A549 (cell line): ENCODE measurements around the gene DPP10. TPM values are rescaled to one million over a fixed set of nuclear protein-coding genes. Genes with fewer than 3 reads are reported as not detected.

Source experiments
- ATAC-seq, 2 experiments: fragments of 200-7000 bp in 1 of 2; fragments of >200 bp in 1 of 2; cut with Nextera tagmentation in 1 of 2; cut with Tn5 transposase in 1 of 2; 3 replicates each; pipeline versions ENCODE4 v1.8.0 to v1.9.1; 2018 to 2020; ENCODE audit warnings: mild to moderate bottlenecking in 1 of 2, moderate library complexity in 1 of 2
- CTCF ChIA-PET: fragments of 300-600 bp; sonication (Branson Sonifier 250); formaldehyde crosslinking; extraction: SDS; loops from one replicate; lab custom pipeline; 2021; ENCODE audit warnings: antibody characterized with exemption, inconsistent platforms; lab: Yijun Ruan, JAX
- POLR2A ChIA-PET: fragments of 350-600 bp; formaldehyde crosslinking; extraction: SDS; loops from one replicate; lab custom pipeline; 2021; ENCODE audit warnings: antibody characterized with exemption, inconsistent platforms; lab: Yijun Ruan, JAX
- DNase-seq, 2 experiments: peaks; one replicate each; pipeline versions ENCODE4 v3.0.0 to v3.0.0-alpha.2; 2011 to 2016; ENCODE audit warnings: low read depth in 1 of 2, low spot score in 1 of 2
- FAIRE-seq: peaks from 2 replicates; lab custom pipeline; 2011; peaks lifted over from hg19 to GRCh38; lab: Jason Lieb, UNC
- H3K27ac ChIP-seq, 2 experiments: fragments of >200 bp; sonication (Bioruptor Twin); formaldehyde crosslinking; 3 replicates each; pipeline ENCODE4 v1.5.1; 2016 to 2017
- H3K4me1 ChIP-seq: fragments of >200 bp; sonication (Bioruptor Twin); formaldehyde crosslinking; 3 replicates; pipeline ENCODE4 v1.6.1; 2016
- H3K4me2 ChIP-seq: fragments of >200 bp; sonication (Bioruptor Twin); formaldehyde crosslinking; 3 replicates; pipeline ENCODE4 v1.6.1; 2016
- H3K4me3 ChIP-seq: fragments of >200 bp; sonication (Bioruptor Twin); formaldehyde crosslinking; 3 replicates; pipeline ENCODE4 v1.5.1; 2016
- H3K9me3 ChIP-seq: fragments of >200 bp; sonication (Bioruptor Twin); formaldehyde crosslinking; 3 replicates; pipeline ENCODE4 v1.6.1; 2016
- BHLHE40 ChIP-seq: IDR thresholded peaks from 2 replicates; pipeline ENCODE4 v1.6.1; 2012; ENCODE audit warnings: low read depth, low read length, inconsistent platforms
- CBX2 ChIP-seq: fragments of 200-600 bp; sonication (generic); IDR thresholded peaks from 2 replicates; pipeline ENCODE4 v1.6.1; 2016; ENCODE audit warnings: low read depth, mild to moderate bottlenecking, borderline replicate concordance
- CBX8 ChIP-seq: fragments of 200-600 bp; sonication (generic); IDR thresholded peaks from 2 replicates; pipeline ENCODE4 v1.6.1; 2016
- CEBPB ChIP-seq, 2 experiments: fragments of >200 bp in 1 of 2; sonication (Bioruptor Twin) in 1 of 2; formaldehyde crosslinking in 1 of 2; IDR thresholded peaks; 2 replicates each; pipeline ENCODE4 v1.6.1; 2012 to 2016
- CHD2 ChIP-seq: fragments of 150-350 bp; IDR thresholded peaks from 2 replicates; pipeline ENCODE4 v1.6.1; 2014; ENCODE audit warnings: low read length; ENCODE audit not compliant: partially characterized antibody
- EHMT2 ChIP-seq: fragments of 200-600 bp; sonication (generic); IDR thresholded peaks from 2 replicates; pipeline ENCODE4 v1.6.1; 2016; ENCODE audit warnings: antibody characterized with exemption, low read depth, mild to moderate bottlenecking, moderate library complexity
- ESRRA ChIP-seq: fragments of 150-350 bp; IDR thresholded peaks from 2 replicates; pipeline ENCODE4 v1.6.1; 2014; ENCODE audit warnings: mild to moderate bottlenecking, low read length, borderline replicate concordance
- FOSB ChIP-seq: fragments of 250-450 bp; sonication (Bioruptor Pico); IDR thresholded peaks from 2 replicates; pipeline ENCODE4 v1.5.0; 2020; ENCODE audit warnings: mild to moderate bottlenecking, moderate library complexity
- FOSL2 ChIP-seq, 2 experiments: fragments of 450-650 bp in 1 of 2; fragments of >200 bp in 1 of 2; sonication (Bioruptor Twin) in 1 of 2; formaldehyde crosslinking; IDR thresholded peaks; 2 replicates each; pipeline versions ENCODE4 v1.5.0 to v1.6.1; 2016 to 2020; ENCODE audit warnings: mild to moderate bottlenecking in 1 of 2, moderate library complexity in 1 of 2
- HOXA7 ChIP-seq: fragments of 250-450 bp; sonication (Bioruptor Pico); IDR thresholded peaks from 2 replicates; pipeline ENCODE4 v1.5.0; 2020; ENCODE audit warnings: mild to moderate bottlenecking, moderate library complexity
- HOXB13 ChIP-seq: fragments of 250-450 bp; sonication (Bioruptor Pico); IDR thresholded peaks from 2 replicates; pipeline ENCODE4 v1.5.0; 2020; ENCODE audit warnings: low read depth, mild to moderate bottlenecking, moderate library complexity
- JUNB ChIP-seq: fragments of >200 bp; sonication (Bioruptor Twin); formaldehyde crosslinking; IDR thresholded peaks from 2 replicates; pipeline ENCODE4 v1.6.1; 2016
- KDM5A ChIP-seq: fragments of 200-600 bp; sonication (generic); IDR thresholded peaks from 2 replicates; pipeline ENCODE4 v1.6.1; 2016; ENCODE audit warnings: antibody characterized with exemption, mild to moderate bottlenecking
- NFE2L2 ChIP-seq: fragments of 150-350 bp; conservative IDR thresholded peaks from 2 replicates; pipeline ENCODE4 v1.6.1; 2014; ENCODE audit warnings: low read length
- NPAS2 ChIP-seq: fragments of 250-450 bp; sonication (Bioruptor Pico); IDR thresholded peaks from 2 replicates; pipeline ENCODE4 v1.8.0; 2022; ENCODE audit warnings: mild to moderate bottlenecking, moderate library complexity, borderline replicate concordance
- NR3C1 ChIP-seq: fragments of >200 bp; sonication (Bioruptor Twin); formaldehyde crosslinking; IDR thresholded peaks from 3 replicates; pipeline ENCODE4 v1.6.1; 2017
- PBX3 ChIP-seq: IDR thresholded peaks from 2 replicates; pipeline ENCODE4 v1.6.1; 2012
- POLR2A ChIP-seq: IDR thresholded peaks from 2 replicates; pipeline ENCODE4 v1.6.1; 2012; ENCODE audit warnings: mild to moderate bottlenecking, low read length
- POLR2AphosphoS2 ChIP-seq: conservative IDR thresholded peaks from 2 replicates; pipeline ENCODE4 v1.6.1; 2012; ENCODE audit warnings: low read length, improper control_type of control experiment, inconsistent platforms
- REST ChIP-seq: fragments of 200-600 bp; sonication (generic); IDR thresholded peaks from 2 replicates; pipeline ENCODE4 v1.6.1; 2016; ENCODE audit warnings: antibody characterized with exemption, mild to moderate bottlenecking, moderate library complexity
- RFX5 ChIP-seq: fragments of 450-650 bp; IDR thresholded peaks from 2 replicates; pipeline ENCODE4 v1.7.1; 2014; ENCODE audit warnings: antibody characterized with exemption, mild to moderate bottlenecking, moderate library complexity
- SMC3 ChIP-seq: fragments of >200 bp; sonication (Bioruptor Twin); formaldehyde crosslinking; IDR thresholded peaks from 3 replicates; pipeline ENCODE4 v1.6.1; 2018; ENCODE audit warnings: inconsistent platforms
- SREBF2 ChIP-seq: fragments of 450-650 bp; IDR thresholded peaks from 2 replicates; pipeline ENCODE4 v1.6.1; 2014; ENCODE audit warnings: mild to moderate bottlenecking, moderate library complexity
- TP53 ChIP-seq: fragments of 250-450 bp; sonication (Bioruptor Pico); IDR thresholded peaks from 2 replicates; pipeline ENCODE4 v1.5.0; 2021; ENCODE audit warnings: mild to moderate bottlenecking, moderate library complexity
- USF2 ChIP-seq: fragments of 450-650 bp; IDR thresholded peaks from 2 replicates; pipeline ENCODE4 v1.6.1; 2014; ENCODE audit warnings: antibody characterized with exemption
- ZFP36 ChIP-seq: fragments of 450-650 bp; IDR thresholded peaks from 2 replicates; pipeline ENCODE4 v1.6.1; 2014; ENCODE audit warnings: borderline replicate concordance; ENCODE audit not compliant: partially characterized antibody
- ZNF302 ChIP-seq: fragments of 250-450 bp; sonication (Bioruptor Pico); IDR thresholded peaks from 2 replicates; pipeline ENCODE4 v1.9.0; 2021; ENCODE audit warnings: inconsistent platforms, mild to moderate bottlenecking, moderate library complexity
- WGBS: methylation state at CpG from one replicate; pipeline ENCODE4 v1.1.6; 2017; ENCODE audit errors: missing lambda C conversion rate; 5-methylcytosine and 5-hydroxymethylcytosine counted together
- polyA plus RNA-seq, 4 experiments: library from polyadenylated mRNA; depleted of rRNA in 3 of 4; stranded (reverse); fragments of >200 nt; fragmentation: RNase III in 1 of 4; extraction: RNeasy Plus Mini Kit Qiagen cat#74134 plus additional on column Dnase treatment in 1 of 4; gene quantifications; 2 replicates in 3 of 4; 3 replicates in 1 of 4; pipeline ENCODE4 v1.2.3, GENCODE V29; 2011 to 2017

The DPP10 gene
- polyA plus RNA-seq, 2 of the 4 experiments (the other 2 are of a cell fraction): not detected

- WGBS: 38% methylated on average over 2 of the region's 2 CpGs
- Histone ChIP-seq H3K4me2 (no peak overlapping the region), H3K9me3 (no peaks in the 10 kb centered on the region), H3K4me3 (no peak overlapping the region)
- CTCF ChIA-PET: no interaction called here
- TF ChIP-seq ZFP36 (no peak), HOXB13 (CRISPR knock-in tag) (no peak), NR3C1 (no peak), REST (no peak), POLR2AphosphoS2 (no peak), NFE2L2 (no peak), ZNF302 (no peak), HOXA7 (CRISPR knock-in tag) (no peak), JUNB (no peak), PBX3 (no peak)
- TF ChIP-seq, all 56 proteins: peak for 0
- FAIRE-seq (no peak), DNase-seq (no peak), ATAC-seq (no peak)
- POLR2A ChIA-PET: no interaction called here
- no peaks in the 10 kb centered on the region for H3K4me1 ChIP-seq
- H3K27ac ChIP-seq: no peak overlapping the region
These were observed 15.5 kb downstream of the DPP10 start for GRCh38 chr2:114457956-114458355.

- no peaks in the 10 kb centered on the region for H3K9me3 ChIP-seq
- no peak for TF ChIP-seq SREBF2
- TF ChIP-seq NFE2L2: no peak
- TF ChIP-seq CHD2: no peak
- no peak for TF ChIP-seq ZNF302
- no peak for TF ChIP-seq NR3C1
- no peak for TF ChIP-seq JUNB
- no peak for TF ChIP-seq EHMT2
- TF ChIP-seq FOSB (CRISPR knock-in tag): no peak
- no peaks in the 10 kb centered on the region for H3K4me1 ChIP-seq
- H3K4me2 ChIP-seq: no peak overlapping the region
- no peak overlapping the region for H3K4me3 ChIP-seq
- POLR2A ChIA-PET: no interaction called here
- DNase-seq: no peak
- FAIRE-seq: no peak
- no peak for ATAC-seq
- CTCF ChIA-PET: no interaction called here
- 33% methylated on average over 3 of the region's 3 CpGs for WGBS
- H3K27ac ChIP-seq: no peak overlapping the region
These were observed 18.7 kb downstream of the DPP10 start for GRCh38 chr2:114461116-114461515.

GRCh38 chr2:114464961-114465706, 22.7 kb downstream of the DPP10 start:
- WGBS: 4% methylated on average over 10 of the region's 10 CpGs
- no peak for FAIRE-seq
- H3K4me1 ChIP-seq: no peaks in the 10 kb centered on the region
- TF ChIP-seq BHLHE40 (no peak), SMC3 (no peak), KDM5A (no peak), CHD2 (no peak), TP53 (CRISPR knock-in tag) (no peak), USF2 (no peak), CBX8 (no peak), EHMT2 (no peak), POLR2A (no peak), NPAS2 (no peak), RFX5 (no peak), CBX2 (no peak), HOXB13 (CRISPR knock-in tag) (no peak), POLR2AphosphoS2 (no peak), FOSL2 (IDR thresholded peaks at IDR 0.05) (no peak), FOSL2 (CRISPR knock-in tag; IDR thresholded peaks at IDR 0.05) (no peak), CEBPB (IDR thresholded peaks at IDR 0.05) (no peak), ESRRA (no peak)

More at GRCh38 chr2:114464961-114465706, 22.7 kb downstream of the DPP10 start:
- H3K4me2 ChIP-seq: no peak overlapping the region
- no peaks in the 10 kb centered on the region for H3K9me3 ChIP-seq
- ChIA-PET POLR2A (no interaction called here), CTCF (no interaction called here)
- H3K4me3 ChIP-seq: no peak overlapping the region
- DNase-seq (no peak), ATAC-seq (no peak)
- H3K27ac ChIP-seq: no peak overlapping the region
